Measurements from ENCODE around the gene SIK3. TPM values are rescaled to one million over a fixed set of nuclear protein-coding genes. Genes with fewer than 3 reads are reported as not detected.
"Not testable (repeated sequence)": the region's sequence is repeated elsewhere in the genome, so short reads cannot be mapped to it uniquely, and the experiment has no call there.

SIK3 gene
- total and polyA plus RNA-seq, 3 experiments from 2014 or later, result 33.9 to 48.7 (median 42.8) TPM

GRCh38 chr11:116813170-116813569 is 285.1 kb downstream of the SIK3 start:
- no peaks in the 10 kb centered on the region for H3K4me1 Mint-ChIP-seq
- H3K27ac Mint-ChIP-seq, result no peak overlapping the region
- CTCF ChIA-PET, result interaction anchor here (0.9 to 3.0 kb wide), 3 partner anchors 10 to 23 kb away, joined by 3 to 10 read pairs (median 3); partner anchors contain the start of genes APOA4 and APOA5
- H3K4me3 Mint-ChIP-seq, result no peak overlapping the region
- H3K36me3 ChIP-seq (ENCODE audit: insufficient read depth, low read length), result no peaks in the 10 kb centered on the region
- no peaks in the 10 kb centered on the region for H3K27me3 ChIP-seq (ENCODE audit: insufficient read depth, low read length, poor library complexity, severe bottlenecking)
- H3K9me3 Mint-ChIP-seq, result no peaks in the 10 kb centered on the region
- H3K36me3 Mint-ChIP-seq, result no peaks in the 10 kb centered on the region
- H3K27me3 Mint-ChIP-seq, result peaks cover 1 to 5% of the 10 kb centered on the region in 2 donors
- H3K4me1 ChIP-seq (ENCODE audit: insufficient read depth, low read length), result no peaks in the 10 kb centered on the region
- POLR2A ChIA-PET, result no interaction called here
- H3K27ac ChIP-seq (ENCODE audit: low read depth, low read length), result no peak overlapping the region
- no peak for DNase-seq
- no peak overlapping the region for H3K4me3 ChIP-seq (ENCODE audit: low read length)
- no peaks in the 10 kb centered on the region for H3K9me3 ChIP-seq (ENCODE audit: low read length)

DNA sequence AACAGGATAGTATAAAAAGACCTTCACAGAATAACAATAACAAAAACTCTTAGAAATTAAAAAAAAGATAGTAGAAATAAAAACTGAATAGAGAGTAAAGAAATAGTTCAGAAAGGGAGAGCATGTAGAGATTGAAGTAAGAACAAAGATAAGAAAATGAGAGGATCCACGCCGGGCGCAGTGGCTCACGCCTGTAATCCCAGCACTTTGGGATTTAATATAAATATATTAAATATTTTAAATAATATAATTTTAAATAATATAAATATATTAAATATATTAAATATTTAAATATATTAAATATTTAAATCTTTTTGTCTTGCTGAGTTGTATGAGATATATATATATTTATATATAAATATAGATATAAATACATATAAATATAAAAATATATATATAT is 286.1 kb downstream of the SIK3 start:
- H3K9me3 Mint-ChIP-seq, result no peaks in the 10 kb centered on the region
- CTCF ChIA-PET, result interaction anchor here (1.3 kb wide), 1 partner anchor 24 kb away, joined by 3 read pairs; no protein-coding TSS in a partner anchor
- POLR2A ChIA-PET, result no interaction called here

DNA sequence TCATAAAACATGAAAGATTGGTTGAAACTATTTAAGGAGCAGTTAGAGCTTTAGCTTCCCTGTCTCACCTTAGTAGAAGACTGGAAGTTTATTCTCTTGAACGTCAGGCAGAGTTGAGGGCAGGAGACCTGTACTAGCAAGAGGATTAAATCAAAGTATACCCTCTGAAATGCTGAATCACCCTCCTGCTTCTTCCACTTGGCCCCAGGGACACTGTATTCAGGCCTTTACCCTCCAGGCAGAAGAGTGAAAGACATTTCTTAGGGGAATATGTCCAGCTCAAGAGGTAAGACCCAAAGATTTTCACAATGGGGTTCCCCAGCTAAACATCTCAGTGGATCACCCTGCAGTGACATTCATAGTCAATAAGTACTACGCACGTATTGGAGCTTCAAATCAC is 287.0 kb downstream of the SIK3 start:
- no peak for DNase-seq
- Mint-ChIP-seq H3K9me3 (no peaks in the 10 kb centered on the region), H3K4me3 (no peak overlapping the region), H3K4me1 (no peaks in the 10 kb centered on the region), H3K27ac (no peak overlapping the region), H3K36me3 (no peaks in the 10 kb centered on the region), H3K27me3 (peaks cover 1 to 11% of the 10 kb centered on the region in 2 donors)
- H3K27me3 ChIP-seq (ENCODE audit: insufficient read depth, low read length, poor library complexity, severe bottlenecking), result no peaks in the 10 kb centered on the region
- H3K4me1 ChIP-seq (ENCODE audit: insufficient read depth, low read length), result no peaks in the 10 kb centered on the region
- H3K9me3 ChIP-seq (ENCODE audit: low read length), result no peaks in the 10 kb centered on the region
- ChIA-PET CTCF (interaction anchor here (0.7 to 1.8 kb wide), 2 partner anchors 20 to 25 kb away, joined by 4 read pairs; partner anchors contain the start of gene APOA5), POLR2A (interaction anchor here (0.6 kb wide), 1 partner anchor 115 kb away, joined by 13 read pairs; no protein-coding TSS in a partner anchor)
- no peaks in the 10 kb centered on the region for H3K36me3 ChIP-seq (ENCODE audit: insufficient read depth, low read length)
- no peak overlapping the region for H3K4me3 ChIP-seq (ENCODE audit: low read length)
- H3K27ac ChIP-seq (ENCODE audit: low read depth, low read length), result no peak overlapping the region

More for the DNA sequence above, 286.1 kb downstream of the SIK3 start:
- Histone ChIP-seq H3K36me3 (ENCODE audit: insufficient read depth, low read length) (no peaks in the 10 kb centered on the region), H3K4me1 (ENCODE audit: insufficient read depth, low read length) (no peaks in the 10 kb centered on the region), H3K9me3 (ENCODE audit: low read length) (no peaks in the 10 kb centered on the region), H3K27ac (ENCODE audit: low read depth, low read length) (no peak overlapping the region), H3K4me3 (ENCODE audit: low read length) (no peak overlapping the region), H3K27me3 (ENCODE audit: insufficient read depth, low read length, poor library complexity, severe bottlenecking) (no peaks in the 10 kb centered on the region)
- H3K27me3 Mint-ChIP-seq, result peaks cover 1 to 8% of the 10 kb centered on the region in 2 donors
- no peak overlapping the region for H3K4me3 Mint-ChIP-seq
- H3K4me1 Mint-ChIP-seq, result no peaks in the 10 kb centered on the region
- H3K27ac Mint-ChIP-seq, result no peak overlapping the region
- no peaks in the 10 kb centered on the region for H3K36me3 Mint-ChIP-seq
- no peak for DNase-seq

- DNase-seq, result no peak
- no peaks in the 10 kb centered on the region for H3K4me1 Mint-ChIP-seq
- H3K27ac ChIP-seq (ENCODE audit: low read depth, low read length), result no peak overlapping the region
- no peak overlapping the region for H3K4me3 ChIP-seq (ENCODE audit: low read length)
- H3K4me3 Mint-ChIP-seq, result no peak overlapping the region
- H3K36me3 Mint-ChIP-seq, result no peaks in the 10 kb centered on the region
- ChIA-PET POLR2A (no interaction called here), CTCF (no interaction called here)
- H3K9me3 Mint-ChIP-seq, result no peaks in the 10 kb centered on the region
- no peaks in the 10 kb centered on the region for H3K4me1 ChIP-seq (ENCODE audit: insufficient read depth, low read length)
- H3K27ac Mint-ChIP-seq, result peak overlapping the region in 1 of 8 donors; percentile 2
- H3K27me3 ChIP-seq (ENCODE audit: insufficient read depth, low read length, poor library complexity, severe bottlenecking), result no peaks in the 10 kb centered on the region
- peaks cover 1 to 14% of the 10 kb centered on the region in 2 donors for H3K27me3 Mint-ChIP-seq
- no peaks in the 10 kb centered on the region for H3K36me3 ChIP-seq (ENCODE audit: insufficient read depth, low read length)
- no peaks in the 10 kb centered on the region for H3K9me3 ChIP-seq (ENCODE audit: low read length)
These were observed 289.7 kb downstream of the SIK3 start for GRCh38 chr11:116808262-116809175.

DNA sequence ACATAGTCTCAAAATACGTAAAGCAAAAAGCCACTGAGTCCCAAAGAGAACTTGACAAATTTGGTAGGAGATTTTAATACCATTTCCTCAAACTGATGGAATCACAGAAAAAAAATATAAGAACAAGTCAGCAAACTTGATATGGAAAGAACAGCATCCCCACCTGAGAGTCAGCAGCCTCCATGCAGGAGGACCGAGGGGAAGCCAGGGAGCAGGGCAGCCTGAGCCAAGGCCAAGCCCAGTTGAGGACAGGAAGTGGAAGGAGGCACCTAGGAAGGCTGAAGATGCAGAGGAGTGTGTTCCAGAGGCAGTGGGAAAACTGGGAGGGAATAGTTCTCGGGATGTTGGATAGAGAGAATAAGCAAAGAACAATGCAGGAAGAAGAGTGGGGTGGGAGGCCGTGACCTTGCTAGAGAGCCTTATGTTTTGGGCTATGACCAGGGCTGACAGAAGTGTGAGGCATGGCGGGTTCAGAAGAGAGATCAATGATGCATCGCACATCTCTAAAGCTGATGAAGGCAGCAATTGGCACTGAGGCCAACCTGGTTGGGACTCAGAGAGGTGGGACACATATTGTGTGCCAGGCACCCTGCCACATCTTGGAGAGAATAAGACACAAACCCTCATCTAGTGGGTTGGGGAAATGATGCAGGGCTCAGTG is 290.5 kb downstream of the SIK3 start:
- Mint-ChIP-seq H3K36me3 (no peaks in the 10 kb centered on the region), H3K4me3 (no peak overlapping the region), H3K4me1 (no peaks in the 10 kb centered on the region), H3K9me3 (no peaks in the 10 kb centered on the region), H3K27ac (peak overlapping the region in 2 of 8 donors; percentile 58 to 74), H3K27me3 (peaks cover 1 to 16% of the 10 kb centered on the region in 2 donors)
- no peak for DNase-seq
- Histone ChIP-seq H3K27me3 (ENCODE audit: insufficient read depth, low read length, poor library complexity, severe bottlenecking) (no peaks in the 10 kb centered on the region), H3K4me1 (ENCODE audit: insufficient read depth, low read length) (no peaks in the 10 kb centered on the region), H3K36me3 (ENCODE audit: insufficient read depth, low read length) (no peaks in the 10 kb centered on the region), H3K9me3 (ENCODE audit: low read length) (no peaks in the 10 kb centered on the region), H3K27ac (ENCODE audit: low read depth, low read length) (no peak overlapping the region), H3K4me3 (ENCODE audit: low read length) (no peak overlapping the region)
- CTCF ChIA-PET, result no interaction called here
- POLR2A ChIA-PET, result no interaction called here

DNA sequence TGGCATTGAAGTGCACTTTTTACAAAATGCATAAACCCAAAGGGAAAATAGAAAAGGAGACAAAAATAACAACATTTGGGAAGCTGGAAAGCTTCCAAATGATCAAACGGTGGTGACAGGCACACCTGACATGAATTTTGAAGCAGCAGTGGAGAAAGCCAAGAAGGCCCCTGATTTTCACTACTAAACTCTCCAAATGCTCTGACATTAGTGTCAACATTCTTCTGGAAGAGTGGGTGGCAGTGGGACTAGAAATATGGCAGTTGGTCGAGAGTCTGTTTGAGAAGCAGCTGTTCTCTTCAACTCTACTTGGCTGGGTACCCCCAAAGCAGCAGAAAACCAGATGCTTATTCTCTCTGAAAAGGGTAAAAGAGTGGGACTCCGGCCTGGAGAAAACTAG is 294.2 kb downstream of the SIK3 start:
- Histone ChIP-seq H3K27me3 (ENCODE audit: insufficient read depth, low read length, poor library complexity, severe bottlenecking) (no peaks in the 10 kb centered on the region), H3K4me1 (ENCODE audit: insufficient read depth, low read length) (no peaks in the 10 kb centered on the region), H3K36me3 (ENCODE audit: insufficient read depth, low read length) (no peaks in the 10 kb centered on the region), H3K9me3 (ENCODE audit: low read length) (no peaks in the 10 kb centered on the region), H3K27ac (ENCODE audit: low read depth, low read length) (no peak overlapping the region), H3K4me3 (ENCODE audit: low read length) (no peak overlapping the region)
- ChIA-PET POLR2A (no interaction called here), CTCF (interaction anchor here (1.2 to 1.7 kb wide), 2 partner anchors 13 to 32 kb away, joined by 3 to 4 read pairs; partner anchors contain the start of gene APOA5)
- H3K9me3 Mint-ChIP-seq, result no peaks in the 10 kb centered on the region
- H3K4me1 Mint-ChIP-seq, result no peaks in the 10 kb centered on the region
- H3K27me3 Mint-ChIP-seq, result peaks cover 3 to 40% of the 10 kb centered on the region in 2 donors
- H3K4me3 Mint-ChIP-seq, result no peak overlapping the region
- no peak for DNase-seq
- peaks cover 0 to 1% (median 0%) of the 10 kb centered on the region in 3 donors for H3K36me3 Mint-ChIP-seq
- H3K27ac Mint-ChIP-seq, result peak overlapping the region in 1 of 8 donors; percentile 14

GRCh38 chr11:116801662-116802061 is 296.6 kb downstream of the SIK3 start:
- DNase-seq; H3K4me1 Mint-ChIP-seq; H3K36me3 ChIP-seq (ENCODE audit: insufficient read depth, low read length); CTCF ChIA-PET; H3K36me3 Mint-ChIP-seq; H3K27me3 ChIP-seq (ENCODE audit: insufficient read depth, low read length, poor library complexity, severe bottlenecking); H3K9me3 Mint-ChIP-seq; H3K27ac ChIP-seq (ENCODE audit: low read depth, low read length); H3K4me3 Mint-ChIP-seq; H3K9me3 ChIP-seq (ENCODE audit: low read length); H3K27ac Mint-ChIP-seq; POLR2A ChIA-PET; H3K4me1 ChIP-seq (ENCODE audit: insufficient read depth, low read length); H3K4me3 ChIP-seq (ENCODE audit: low read length): not testable (repeated sequence)
- peaks cover 3 to 35% of the 10 kb centered on the region in 2 donors for H3K27me3 Mint-ChIP-seq

DNA sequence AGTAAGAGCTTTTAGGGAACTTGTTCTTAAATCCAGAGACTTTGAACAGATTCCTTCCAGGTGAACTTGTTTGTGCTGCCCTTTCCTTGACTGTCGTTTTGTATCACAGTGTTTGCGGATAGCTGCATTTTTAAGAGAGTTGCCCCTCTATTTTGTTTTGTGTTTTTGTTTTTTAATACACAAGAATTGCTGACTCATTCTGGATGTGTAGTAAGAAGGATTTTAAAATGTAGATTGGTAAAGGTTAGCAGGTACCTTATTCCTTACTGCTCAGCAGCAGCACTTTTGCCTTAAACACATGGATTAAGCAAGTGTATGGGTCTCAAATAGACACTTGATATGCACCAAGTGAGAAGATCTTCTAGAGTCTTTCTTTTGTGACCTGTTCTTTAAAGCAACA is 297.6 kb downstream of the SIK3 start:
- H3K27ac ChIP-seq (ENCODE audit: low read depth, low read length), result no peak overlapping the region
- H3K27me3 Mint-ChIP-seq, result peaks cover 3 to 35% of the 10 kb centered on the region in 2 donors
- H3K27ac Mint-ChIP-seq, result no peak overlapping the region
- ChIA-PET CTCF (interaction anchor here (1.8 to 2.0 kb wide), 2 partner anchors 9 to 35 kb away, joined by 5 to 7 read pairs; partner anchors contain the start of gene APOA5), POLR2A (no interaction called here)
- H3K9me3 ChIP-seq (ENCODE audit: low read length), result no peaks in the 10 kb centered on the region
- H3K36me3 Mint-ChIP-seq, result peaks cover 0 to 1% (median 0%) of the 10 kb centered on the region in 3 donors
- no peak overlapping the region for H3K4me3 Mint-ChIP-seq
- no peaks in the 10 kb centered on the region for H3K4me1 Mint-ChIP-seq
- DNase-seq, result no peak
- H3K4me1 ChIP-seq (ENCODE audit: insufficient read depth, low read length), result no peaks in the 10 kb centered on the region
- H3K4me3 ChIP-seq (ENCODE audit: low read length), result no peak overlapping the region
- H3K9me3 Mint-ChIP-seq, result no peaks in the 10 kb centered on the region
- H3K27me3 ChIP-seq (ENCODE audit: insufficient read depth, low read length, poor library complexity, severe bottlenecking), result no peaks in the 10 kb centered on the region
- H3K36me3 ChIP-seq (ENCODE audit: insufficient read depth, low read length), result no peaks in the 10 kb centered on the region

All from CD8-positive, alpha-beta memory T cell (primary cell).